ENCODE data around the gene DUOX1.

The DUOX1 gene

GRCh38 chr15:45106002-45106790 lies 23.6 kb upstream of the DUOX1 start:
- DNase-seq = no peak

- no peak for DNase-seq
Observed at GRCh38 chr15:45107941-45108630, 21.7 kb upstream of the DUOX1 start.

- no peak for DNase-seq
Observed at GRCh38 chr15:45110256-45110820, 19.5 kb upstream of the DUOX1 start.

DNA sequence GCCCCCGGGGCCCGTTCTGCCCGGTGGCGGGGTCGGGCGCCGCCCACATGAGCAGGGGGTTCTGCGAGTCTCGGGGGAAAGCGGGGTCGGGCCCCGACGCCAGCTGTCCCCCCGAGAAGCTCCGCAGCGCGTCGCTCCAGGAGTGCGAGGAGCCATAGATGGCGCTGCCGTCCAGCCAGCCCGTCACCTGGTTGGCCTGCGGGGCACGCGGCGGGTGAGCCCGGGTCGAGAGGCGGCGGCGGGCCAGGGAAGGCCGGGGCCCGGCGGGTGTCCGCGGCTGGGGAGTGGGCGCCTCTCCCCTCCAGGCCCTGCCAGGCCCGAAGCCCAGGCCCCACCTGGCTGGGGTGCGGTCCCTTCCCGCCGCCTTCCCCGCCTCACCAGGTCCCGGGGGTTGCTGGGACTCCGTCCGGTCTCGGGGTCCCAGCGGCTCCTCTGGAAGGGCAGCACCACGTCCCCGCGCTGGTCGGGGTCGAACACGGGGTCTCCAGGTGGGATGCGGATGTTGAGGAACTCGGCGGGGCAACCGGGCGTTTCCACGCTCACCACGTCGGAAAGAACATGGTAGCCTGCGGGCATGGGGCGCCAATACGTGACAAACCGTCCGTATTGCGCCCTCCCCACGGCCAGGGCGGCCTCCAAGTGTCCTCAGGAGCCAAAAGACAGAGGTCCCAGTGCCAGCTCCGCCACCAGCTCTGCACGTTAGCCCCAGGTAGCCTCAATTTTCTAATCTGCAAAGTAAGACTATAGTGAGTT lies 18.2 kb upstream of the DUOX1 start:
- no peak for DNase-seq

DNA sequence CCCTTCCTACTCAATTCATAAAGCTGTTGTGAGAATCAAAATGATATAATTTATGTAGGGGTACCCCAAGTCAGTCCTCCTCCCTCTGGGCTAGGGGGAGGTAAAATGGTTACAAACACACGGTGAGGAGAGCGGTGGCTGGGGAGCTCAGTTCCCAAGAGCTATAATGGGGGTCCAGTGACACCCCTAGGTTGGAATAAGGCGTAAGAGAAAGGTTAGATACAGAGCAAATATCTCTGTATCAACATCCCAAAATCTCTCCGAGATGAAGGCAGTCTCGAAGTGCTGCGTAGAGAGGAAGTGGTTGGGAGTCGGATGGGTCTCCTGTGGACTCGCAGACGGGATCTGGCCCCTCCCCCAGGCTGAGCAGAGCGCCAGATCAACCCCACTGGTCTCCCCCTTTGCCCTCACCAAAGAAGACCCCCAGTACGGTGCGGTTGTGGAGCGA lies 17.6 kb upstream of the DUOX1 start:
- no peak for DNase-seq

DNA sequence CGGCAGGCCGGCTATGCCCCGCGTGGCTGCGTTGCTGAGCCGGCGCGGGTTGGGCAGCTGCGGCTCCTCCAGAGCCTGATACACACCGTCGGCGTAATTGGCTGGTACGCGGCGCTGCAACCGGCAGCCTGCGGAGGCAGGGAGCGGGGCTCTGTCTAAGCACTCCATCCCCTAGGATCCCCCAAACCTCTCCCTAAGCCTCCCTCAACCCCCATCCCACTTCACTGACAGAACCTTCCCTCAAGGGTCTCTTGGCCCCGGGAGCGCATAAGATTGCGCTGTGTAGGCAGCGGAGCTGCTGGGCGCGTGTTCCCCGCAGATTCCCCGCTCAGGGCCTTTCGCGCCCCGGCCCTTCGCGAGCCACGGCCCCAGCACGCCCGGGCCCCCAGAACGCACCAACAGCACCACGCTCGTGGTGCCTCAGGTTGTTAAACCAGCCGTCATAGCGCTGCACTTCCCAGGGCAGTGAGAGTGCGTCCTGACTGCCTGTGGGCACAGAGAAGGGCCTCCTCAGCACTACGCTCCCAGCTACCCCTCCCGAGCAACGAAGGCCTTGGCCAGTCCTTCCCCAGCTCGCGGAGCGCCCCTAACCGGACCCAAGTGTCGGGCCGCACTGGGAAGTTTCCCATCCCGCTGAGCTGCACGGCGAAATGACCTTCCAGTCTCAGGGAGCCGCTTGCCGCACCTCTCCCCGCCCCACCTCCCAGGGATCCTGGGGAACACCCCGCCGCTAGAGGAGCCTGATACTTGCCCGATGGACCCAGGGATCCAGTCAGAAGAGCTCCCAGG lies 17.0 kb upstream of the DUOX1 start:
- DNase-seq = no peak

DNA sequence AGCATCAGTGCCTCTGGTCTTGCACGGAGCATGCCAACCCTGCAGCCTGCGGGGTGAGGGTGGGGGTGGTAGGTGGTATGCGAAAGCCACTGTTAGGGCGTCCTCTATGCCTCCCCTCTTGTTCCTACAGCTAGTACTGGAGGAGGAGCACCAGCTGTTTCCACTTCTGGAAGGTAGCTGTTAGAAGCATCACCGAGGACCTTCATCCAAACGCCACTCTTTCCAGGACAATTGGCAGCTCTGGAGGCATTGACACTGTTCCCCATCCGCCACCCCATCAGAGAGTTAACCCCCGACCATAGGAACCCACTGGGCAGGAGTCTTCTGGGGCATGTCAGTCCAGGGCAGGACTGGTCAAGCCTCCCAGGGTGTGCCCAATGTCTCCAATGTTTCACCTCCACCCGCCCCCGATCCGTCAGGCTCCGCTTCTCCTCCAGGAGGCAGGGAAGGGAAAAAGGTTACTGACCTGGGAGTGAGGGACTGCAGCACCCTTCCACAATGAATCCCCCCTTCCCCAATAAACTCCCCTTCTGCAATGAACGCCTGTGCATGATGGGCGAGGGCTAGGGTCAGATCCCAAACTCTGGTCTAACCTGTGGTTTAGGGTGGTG lies 16.3 kb upstream of the DUOX1 start:
- no peak for DNase-seq

- no peak for DNase-seq
Observed at GRCh38 chr15:45114076-45114750, 15.6 kb upstream of the DUOX1 start, which contains the start of the genes DUOX2 and DUOXA2. DUOX2 (minus strand) TSS chr15:45114172; CDS start chr15:45113411, 761 bp downstream. DUOXA2 (plus strand) TSS chr15:45114326; CDS start chr15:45114606, 280 bp downstream.

- DNase-seq = no peak
Observed at GRCh38 chr15:45114751-45115085, 15.1 kb upstream of the DUOX1 start.

GRCh38 chr15:45115312-45115820 lies 14.4 kb upstream of the DUOX1 start:
- no peak for DNase-seq

- DNase-seq = no peak
Observed at GRCh38 chr15:45116006-45116481, 13.8 kb upstream of the DUOX1 start.

- no peak for DNase-seq
Observed at GRCh38 chr15:45116482-45117307, 13.1 kb upstream of the DUOX1 start.

DNA sequence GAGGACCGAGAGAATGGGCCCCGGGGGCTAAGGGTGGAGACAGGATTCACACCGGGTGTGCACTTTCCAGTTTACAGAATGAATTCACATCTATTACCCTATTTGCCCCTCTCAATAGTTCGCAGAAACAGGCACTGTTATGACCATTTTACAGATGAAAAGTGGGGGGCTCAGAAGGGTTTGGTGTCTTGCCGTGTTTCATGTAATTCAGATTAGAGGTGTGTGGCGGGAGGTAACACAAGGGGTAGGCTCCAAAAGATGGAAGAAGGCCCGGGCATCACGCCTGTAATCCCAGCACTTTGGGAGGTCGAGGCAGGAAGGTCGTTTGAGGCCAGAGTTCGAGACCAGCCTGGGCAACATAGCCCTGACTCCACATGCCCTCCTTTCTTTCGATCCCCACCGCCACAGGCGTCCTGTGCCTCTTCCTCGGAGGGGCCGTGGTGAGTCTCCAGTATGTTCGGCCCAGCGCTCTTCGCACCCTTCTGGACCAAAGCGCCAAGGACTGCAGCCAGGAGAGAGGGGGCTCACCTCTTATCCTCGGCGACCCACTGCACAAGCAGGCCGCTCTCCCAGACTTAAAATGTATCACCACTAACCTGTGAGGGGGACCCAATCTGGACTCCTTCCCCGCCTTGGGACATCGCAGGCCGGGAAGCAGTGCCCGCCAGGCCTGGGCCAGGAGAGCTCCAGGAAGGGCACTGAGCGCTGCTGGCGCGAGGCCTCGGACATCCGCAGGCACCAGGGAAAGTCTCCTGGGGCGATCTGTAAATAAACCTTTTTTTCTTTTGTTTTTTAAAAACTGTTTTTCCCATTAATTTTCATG lies 12.3 kb upstream of the DUOX1 start:
- no peak for DNase-seq

DNA sequence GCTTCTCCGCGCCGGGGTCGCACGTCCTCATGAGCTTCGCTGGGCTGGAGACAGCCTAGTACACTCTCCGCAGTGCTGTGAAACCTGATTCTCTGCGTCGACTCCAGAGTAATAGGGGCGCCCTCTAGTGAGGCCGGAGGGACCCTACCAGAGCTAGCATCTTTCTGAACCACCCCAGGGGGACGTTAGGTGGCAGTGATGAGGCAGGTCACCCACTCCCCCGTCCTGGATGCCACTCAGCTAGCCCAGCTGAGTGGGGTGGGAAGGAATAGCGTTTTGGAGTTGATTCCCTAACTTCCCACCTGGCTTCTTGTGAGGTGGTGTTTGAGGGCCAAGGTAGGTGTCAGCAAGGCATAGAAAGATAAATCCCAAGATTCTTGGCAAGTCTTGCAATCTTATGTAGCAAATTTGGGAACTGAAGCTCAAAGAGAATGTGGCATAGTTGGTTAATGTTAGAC lies 11.6 kb upstream of the DUOX1 start:
- DNase-seq = peak; percentile 76

GRCh38 chr15:45118996-45119395 lies 10.8 kb upstream of the DUOX1 start:
- no peak for DNase-seq

DNA sequence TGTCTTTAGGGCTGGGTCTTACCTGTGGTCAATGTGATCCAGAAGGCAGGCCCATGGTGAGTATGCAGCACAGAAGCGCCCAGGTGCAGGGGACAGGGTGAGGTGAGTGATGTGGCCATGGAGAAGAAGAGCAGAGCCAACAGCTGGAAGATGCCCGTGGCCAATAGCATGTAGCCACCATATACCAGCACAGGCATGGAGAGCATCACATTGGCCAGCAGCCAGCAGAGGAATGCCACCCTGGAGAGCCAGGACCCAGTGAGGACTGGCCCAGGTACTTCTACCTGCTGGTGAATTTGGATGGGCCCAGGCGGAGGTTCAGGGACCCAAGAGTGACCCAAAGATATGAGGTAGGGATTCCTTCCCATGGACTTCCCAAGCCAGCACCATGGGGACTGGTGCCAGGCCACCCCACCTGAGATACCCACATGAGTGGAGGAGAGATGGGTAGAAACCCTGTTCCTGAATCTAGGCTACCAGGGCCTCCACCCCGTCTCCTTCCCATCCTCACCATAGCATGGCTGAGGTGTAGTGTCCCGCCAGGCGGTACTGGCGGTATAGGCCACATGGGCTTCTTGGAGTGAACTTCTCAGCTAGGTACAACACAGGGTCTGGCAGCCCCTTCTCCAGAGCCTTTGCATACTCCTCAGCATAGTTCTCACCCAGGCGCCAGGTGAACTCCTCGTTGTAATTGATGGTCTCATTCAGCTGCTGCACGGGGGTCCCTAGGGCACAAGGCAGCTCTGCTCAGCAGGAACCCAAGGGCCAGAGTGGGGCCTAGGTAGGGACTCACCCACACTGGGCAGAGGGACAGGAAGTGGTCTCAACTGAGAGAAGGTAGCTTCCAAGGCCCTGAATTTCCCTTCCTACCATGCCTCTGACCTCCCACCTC lies 9.5 kb upstream of the DUOX1 start:
- no peak for DNase-seq

- DNase-seq = no peak
Observed at GRCh38 chr15:45121020-45121419, 8.8 kb upstream of the DUOX1 start.
